Anterior cingulate cortex (tissue), 58 donors: Measurements from ENCODE around the gene ST6GALNAC5.

Experiments
- DNase-seq, 58 donors: peaks; one replicate each; lab custom pipeline; 2025; lab: John Stamatoyannopoulos, UW

The ST6GALNAC5 gene

DNA sequence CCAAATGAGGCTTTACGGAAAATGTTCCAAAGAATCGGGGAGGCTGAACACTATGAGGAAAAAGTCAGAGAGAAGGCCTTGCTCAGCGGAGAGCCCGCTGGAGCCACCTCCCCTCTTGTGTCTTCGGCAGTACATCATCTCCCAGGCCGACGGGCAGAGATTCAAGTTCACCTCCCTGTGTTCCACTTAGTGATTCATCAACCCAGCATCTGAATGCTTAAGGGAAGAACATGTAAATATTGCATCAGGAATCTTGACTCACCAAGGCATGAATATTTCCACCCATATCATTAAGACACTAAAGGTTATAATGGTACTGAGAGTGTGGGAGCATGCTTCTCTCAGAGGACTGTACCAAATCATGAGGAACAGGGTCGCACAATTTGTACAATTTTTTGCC is 172.5 kb downstream of the ST6GALNAC5 start:
- DNase-seq: peak in 25 of 58 donors; percentile 3 to 80 (median 26)

DNA sequence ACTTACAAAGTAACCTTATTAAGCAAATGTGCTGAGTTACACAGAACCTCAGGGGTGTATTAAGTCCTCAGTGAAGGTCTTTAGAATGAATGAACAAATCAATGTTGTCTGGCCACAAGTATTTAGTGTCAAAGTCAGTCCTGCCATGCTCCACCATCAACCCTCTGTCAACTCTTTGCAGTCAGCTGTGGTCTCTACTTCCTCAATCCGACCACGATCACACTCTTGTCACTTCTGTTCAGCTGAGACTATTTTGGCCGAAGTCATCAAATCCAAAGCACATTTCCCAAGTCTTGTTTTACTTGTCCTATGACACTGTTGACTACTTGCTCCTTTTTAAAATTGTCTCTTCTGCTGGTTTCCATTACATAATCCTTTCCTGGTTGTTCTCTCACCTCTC is 173.5 kb downstream of the ST6GALNAC5 start:
- no peak for DNase-seq

DNA sequence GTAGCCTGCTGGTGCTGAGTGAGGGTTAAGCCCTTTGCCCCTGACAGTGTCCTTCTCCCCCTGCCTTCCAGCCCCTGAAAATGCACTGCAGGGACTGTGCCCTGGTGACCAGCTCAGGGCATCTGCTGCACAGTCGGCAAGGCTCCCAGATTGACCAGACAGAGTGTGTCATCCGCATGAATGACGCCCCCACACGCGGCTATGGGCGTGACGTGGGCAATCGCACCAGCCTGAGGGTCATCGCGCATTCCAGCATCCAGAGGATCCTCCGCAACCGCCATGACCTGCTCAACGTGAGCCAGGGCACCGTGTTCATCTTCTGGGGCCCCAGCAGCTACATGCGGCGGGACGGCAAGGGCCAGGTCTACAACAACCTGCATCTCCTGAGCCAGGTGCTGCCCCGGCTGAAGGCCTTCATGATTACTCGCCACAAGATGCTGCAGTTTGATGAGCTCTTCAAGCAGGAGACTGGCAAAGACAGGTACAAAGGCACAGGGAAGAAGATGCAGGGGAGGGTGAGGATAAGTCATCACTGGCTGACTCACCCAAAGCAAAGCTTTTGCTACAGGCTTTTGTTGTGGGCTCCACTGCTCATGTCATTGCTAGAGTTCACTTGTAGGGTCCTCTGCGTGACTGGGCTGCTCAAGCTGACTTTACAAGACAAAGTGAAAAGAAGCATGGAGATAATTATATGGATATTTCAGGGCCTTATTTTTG is 177.0 kb downstream of the ST6GALNAC5 start:
- peak in 1 of 58 donors; percentile 18 for DNase-seq

DNA sequence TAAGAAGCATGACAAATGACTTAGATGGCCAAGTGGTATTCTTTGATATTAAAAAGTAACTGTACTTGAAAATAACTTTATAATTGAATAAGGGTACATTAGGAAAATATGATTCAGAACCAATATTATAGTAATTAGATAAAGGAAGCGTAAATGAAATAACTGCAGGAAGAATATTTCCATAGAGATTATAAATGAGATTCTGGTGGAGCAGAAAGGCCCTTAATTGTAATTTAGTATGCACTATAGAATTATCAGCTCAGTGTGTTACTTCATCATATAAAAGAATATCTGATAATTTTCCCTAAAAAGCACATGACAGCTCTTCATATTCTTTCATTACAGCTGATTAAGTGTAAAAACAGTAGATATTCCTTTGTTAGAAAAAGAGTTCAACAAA is 180.3 kb downstream of the ST6GALNAC5 start:
- no peak for DNase-seq

DNA sequence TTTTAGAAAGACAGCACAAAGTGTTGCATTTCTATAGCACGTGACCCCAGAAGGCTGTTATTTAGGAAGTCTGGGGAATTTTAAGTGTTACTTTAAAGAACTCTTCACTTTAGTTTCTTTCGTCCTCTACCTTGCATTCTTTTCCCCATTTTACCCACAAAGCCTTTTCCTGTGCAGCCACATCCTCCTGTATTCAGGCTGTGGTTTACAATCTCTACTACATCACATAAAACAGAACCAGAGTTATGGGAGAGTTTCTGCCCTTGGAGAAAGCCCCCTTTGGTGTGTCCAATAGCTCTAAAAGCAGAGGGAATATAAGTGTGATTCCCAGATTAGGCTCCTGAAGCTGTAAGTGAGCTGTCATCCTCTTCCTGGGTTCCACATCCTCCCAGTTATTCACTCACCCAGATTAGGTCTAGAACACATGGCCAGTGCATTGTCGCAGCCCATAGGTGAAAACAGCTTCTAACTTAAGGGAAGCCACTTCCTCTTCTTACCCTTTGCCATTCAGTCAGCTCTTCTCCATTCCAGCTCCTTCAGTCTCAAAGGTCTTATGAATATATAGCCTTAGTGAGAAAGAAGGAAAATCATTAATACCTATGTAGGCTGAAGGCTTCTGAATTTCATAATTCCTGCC is 180.8 kb downstream of the ST6GALNAC5 start:
- DNase-seq: no peak

DNA sequence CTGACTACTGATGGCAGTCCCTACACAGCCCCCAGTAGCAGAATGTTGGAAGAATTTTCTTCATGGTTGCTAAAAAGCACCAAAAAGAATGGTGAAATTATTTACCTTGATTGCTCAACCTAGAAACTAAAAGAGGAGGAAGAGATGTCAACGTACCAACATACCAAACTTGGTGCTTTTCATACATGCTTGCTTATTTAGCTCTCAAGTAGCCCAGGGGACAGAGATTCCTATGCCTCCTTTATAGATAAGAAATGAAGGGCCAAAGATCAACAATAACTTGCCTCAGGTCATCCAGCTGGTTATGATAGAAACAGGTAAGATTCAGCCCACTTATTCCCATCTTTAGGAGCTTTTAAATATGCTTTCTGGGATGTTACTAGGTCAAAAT is 181.3 kb downstream of the ST6GALNAC5 start:
- no peak for DNase-seq

DNA sequence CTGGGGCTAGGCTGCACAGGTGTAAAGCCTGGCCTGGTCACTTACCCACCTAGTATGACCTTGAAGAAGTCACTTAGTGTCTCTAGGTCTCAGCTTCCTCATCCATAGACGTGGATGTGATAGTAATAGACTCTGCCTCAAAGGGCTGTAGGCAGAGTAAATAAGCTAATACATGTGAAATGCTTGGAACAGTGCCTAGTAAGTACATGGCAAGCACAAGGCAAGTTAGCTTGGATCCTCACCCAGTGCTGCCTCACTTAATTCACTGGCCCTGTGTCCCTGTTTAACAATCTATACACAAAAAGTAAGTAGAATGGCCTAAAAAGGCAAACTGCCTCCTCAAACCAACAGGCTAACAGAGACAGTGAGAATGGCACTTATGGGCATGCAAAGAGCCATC is 184.1 kb downstream of the ST6GALNAC5 start:
- DNase-seq: no peak

DNA sequence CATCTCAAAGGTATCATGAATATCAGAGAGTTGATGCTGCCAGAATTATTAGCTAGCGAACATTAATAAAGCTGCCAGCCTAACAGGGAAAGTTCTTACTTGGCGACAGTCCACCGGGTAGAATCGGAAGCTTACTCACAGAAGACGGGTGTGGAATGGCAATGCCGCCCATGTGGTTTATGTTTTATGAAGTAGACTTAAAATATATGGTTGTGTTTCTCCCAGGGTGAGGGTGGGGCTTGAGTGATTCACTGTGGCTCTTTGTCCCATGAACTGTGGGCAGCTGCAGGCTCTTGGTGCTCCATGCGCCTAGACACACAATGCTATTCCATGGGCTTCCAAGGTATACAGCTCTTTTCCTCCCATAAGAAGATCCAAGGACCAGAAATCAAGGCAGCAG is 189.2 kb downstream of the ST6GALNAC5 start:
- no peak for DNase-seq

DNA sequence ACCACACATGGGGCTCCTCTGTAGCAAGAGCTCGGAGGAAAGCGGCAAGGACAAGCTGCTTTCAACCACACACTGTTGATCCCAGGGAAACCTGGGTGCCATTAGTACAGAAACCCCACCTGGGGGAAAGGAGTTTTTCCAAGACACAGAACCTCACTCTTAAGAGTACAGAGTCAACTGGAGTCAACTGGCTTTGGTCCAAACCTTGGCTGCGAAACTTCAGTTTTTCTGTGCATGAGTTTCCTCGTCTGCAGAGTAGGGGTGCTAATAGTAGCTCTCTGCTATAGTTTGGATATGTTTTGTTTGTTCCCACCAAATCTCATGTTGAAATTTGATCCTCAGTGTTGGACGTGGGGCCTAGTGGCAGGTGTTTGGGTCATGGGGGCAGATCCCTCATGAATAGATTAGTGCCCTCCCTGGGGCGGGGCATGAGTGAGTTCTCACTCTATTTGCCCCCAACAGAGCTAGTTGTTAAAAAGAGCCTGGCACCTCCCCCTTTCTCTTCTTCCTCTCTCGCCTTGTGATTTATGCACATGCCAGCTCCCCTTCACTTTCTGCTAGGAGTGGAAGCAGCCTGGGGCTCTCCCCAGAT is 190.8 kb downstream of the ST6GALNAC5 start:
- DNase-seq: no peak

DNA sequence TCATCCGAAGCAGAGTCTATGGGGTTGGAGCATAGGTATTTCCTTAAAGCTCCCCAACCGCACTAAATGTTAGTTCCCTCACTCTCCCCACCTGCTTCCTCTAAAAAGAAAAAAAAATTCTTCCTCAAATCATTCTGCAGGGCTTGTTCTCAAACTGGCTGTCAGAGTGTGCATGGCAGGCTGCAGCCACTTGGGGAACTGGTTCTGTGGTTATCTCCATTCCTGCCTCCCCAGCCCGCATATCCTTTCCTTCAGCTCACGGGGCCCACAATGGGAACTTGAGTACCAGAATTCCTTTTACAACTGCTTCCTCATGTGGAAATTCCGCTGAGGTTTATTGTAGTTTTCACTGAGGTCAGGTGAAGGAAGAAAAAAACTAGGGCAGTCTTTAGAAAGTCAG is 192.7 kb downstream of the ST6GALNAC5 start:
- DNase-seq: no peak

DNA sequence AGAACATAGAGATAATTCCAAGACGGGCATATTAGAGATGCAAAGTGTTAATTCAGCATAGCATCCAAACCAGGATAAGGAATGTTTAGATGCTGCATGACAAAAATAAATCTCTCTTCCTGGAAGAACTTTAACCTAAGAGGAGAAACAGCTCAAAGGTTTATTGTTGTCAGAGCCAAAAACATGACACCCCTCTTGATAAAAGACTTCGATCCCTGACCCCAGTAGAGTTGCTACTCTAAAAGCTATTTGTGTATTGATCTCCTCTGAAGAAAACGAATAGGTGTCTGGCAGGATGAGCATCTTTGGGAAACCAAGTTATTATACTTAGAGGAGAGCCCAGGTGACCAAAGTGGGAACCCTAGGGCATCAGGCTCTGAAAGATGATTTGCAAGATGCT is 193.9 kb downstream of the ST6GALNAC5 start:
- no peak for DNase-seq

DNA sequence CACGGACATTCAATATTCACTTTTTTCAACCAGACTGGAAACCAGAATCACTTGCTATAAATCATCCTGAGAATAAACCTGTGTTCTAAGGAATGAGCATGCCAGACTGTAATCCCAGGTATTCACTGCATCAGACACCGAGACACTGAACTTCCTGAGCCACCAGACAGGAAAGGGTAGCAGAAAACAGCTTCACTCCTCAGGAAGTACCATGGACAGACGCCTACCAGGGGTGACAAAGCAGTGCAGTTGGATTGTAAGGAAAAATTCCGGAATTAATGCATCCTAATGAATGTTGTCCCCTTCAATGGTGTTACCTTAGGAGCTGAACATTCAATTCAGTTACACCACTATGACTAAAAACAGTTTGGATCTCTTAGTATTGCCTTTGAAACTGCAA is 195.8 kb downstream of the ST6GALNAC5 start:
- DNase-seq: no peak

DNA sequence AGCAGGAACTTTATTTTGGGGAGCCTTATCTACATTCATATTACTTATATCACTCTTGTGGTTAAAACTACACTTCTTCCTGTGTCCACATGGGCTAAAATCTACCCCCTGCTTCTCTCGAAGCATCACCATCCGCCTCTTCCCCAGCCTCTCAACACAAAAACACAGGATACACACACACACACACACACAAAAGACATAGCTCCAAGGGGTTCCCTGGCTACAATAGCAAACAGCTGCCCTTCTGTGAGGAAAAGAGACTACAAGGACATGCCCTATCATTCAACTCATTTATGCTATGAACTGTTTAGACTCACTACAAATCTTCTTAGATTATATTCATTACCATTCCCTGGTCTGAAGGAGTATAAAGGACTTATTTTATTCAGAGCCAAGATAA is 197.0 kb downstream of the ST6GALNAC5 start:
- DNase-seq: no peak

DNA sequence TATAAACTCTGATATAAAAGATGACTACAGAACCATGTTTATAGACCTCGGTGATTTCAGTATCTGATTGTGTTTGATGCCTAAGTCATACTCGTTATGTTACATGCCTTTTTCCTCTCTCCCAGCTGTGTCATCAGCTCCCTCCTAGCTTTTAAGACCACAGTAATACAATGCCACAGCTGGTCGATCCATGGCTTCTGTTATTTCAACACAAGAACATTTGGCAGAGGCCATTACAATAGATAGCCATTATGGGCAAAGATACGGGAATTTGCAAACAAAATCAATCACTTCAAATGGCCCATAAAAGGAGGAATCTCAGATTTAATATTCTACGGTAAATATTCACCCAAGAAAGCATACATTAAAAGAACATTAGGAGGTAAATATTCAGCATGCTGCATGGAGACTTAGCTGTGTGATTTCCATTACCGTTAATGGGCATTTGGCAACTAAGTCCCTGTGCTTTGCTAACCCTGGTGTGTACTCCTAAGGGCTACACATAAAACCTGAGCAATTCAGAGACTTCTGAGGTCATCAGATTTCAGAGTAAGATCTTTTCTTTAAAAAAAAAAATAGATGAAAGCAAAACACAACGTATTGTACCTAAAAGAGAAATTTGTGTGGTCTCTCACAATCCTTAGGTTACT is 198.5 kb downstream of the ST6GALNAC5 start:
- DNase-seq: no peak

DNA sequence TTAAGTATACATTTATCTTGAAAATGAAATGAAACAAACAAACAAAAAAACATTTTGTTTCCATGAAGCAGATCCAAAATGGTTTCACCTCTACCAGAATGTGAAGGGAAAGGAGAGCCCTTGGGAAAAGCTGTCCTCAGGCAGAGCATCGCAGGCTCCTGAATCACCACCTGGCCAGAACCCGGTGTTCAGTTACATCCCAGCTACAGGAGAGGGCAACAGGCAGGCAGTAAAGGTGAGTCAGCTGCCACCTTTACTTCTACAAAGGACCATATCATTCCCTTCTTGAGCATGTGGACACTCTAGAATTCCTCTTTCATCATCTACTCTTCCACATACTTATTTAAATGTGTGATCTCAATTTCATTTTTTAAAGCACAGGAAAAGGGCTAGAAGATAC is 200.7 kb downstream of the ST6GALNAC5 start:
- DNase-seq: no peak

DNA sequence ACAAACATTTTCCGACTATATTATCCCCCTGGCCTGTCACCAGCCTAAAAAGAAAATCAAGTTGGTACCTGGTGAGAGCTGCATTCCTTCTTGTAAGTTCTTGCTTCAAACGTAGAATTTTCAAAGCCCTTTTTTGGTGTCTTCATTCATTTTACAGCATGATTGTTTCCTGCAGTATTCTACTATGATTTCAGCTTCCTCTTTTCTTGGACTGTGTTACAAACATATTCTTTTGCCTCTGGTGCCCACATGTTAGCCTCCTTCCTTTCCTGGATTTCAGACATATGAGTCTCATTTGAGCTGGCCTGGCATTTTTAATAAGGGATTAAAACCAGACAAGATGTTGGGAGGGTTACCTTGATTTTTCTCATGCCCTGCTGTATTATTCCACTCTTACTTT is 209.5 kb downstream of the ST6GALNAC5 start:
- no peak for DNase-seq

DNA sequence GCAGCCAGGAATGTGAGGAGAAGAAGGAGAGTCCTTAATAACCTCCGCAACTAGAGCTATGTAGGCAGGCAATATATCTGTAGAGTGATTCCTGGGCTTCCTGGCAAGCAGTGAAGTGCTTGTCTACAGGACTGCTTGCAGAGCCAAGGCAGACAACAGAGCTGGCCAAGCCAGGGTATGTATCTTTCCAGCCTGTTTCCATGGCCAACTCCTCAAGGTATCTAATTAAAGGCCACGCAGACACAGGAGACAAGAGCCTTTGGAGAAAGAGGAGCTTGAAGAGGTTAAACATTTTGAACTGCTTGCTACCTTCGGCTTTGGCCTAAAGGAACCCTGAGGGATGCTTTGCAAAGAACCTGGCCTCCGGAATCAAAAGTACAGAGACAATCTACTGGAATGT is 214.6 kb downstream of the ST6GALNAC5 start:
- no peak for DNase-seq

DNA sequence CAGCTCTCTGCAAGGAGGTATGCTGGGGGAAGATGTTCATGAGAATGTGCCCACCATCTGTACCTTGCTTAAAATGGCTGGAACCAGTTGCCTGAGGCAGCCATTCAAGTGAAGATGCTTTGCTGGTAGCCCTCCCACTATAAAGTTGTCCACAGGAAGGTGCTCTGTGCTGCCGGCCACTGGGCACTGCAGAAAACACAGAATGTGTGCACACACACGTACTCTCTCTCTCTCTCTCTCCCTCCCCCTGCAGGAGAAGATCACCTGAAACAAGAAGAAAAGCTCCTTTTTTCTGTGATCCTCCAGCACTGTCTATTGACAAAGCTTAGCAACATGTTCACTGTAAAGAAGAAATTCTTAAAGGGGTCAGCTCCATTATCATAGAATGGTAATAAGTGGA is 217.2 kb downstream of the ST6GALNAC5 start:
- DNase-seq: no peak

DNA sequence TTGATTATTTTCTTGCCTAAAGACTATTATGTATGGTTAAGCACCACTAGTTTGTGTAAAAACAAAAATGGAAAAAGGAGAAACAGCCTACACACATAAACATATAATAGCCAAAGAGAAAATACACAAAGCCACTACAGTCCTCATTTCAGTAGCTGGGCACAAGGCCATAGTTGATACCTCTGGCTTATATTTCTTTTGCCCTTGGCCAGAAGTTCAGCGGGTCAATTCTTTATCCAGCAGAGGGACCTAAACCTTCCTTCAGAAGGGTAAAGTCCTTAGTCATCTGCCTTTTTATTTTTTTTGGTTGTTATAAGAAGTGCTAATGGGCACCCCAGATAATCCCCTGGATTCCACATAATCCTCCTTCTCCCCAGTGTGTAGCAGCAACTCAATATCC is 217.8 kb downstream of the ST6GALNAC5 start:
- DNase-seq: no peak

DNA sequence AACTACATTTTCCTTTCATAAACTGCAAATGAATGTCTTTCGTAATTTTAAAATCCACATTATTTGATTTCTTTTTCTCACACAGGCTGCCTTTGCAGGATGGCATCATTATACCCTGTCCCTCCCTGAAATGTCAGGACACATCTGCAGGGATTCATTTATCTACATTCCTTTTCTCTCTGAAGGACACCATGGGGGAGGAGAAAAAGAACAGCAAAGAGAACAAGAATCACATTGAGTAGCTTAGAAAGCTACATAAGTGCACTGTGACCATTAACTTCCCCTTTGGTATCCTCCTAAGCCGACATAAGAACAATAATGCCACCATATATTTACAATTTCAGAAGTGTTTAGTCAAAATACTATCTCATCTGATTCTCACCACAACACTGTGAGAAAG is 222.5 kb downstream of the ST6GALNAC5 start:
- no peak for DNase-seq

DNA sequence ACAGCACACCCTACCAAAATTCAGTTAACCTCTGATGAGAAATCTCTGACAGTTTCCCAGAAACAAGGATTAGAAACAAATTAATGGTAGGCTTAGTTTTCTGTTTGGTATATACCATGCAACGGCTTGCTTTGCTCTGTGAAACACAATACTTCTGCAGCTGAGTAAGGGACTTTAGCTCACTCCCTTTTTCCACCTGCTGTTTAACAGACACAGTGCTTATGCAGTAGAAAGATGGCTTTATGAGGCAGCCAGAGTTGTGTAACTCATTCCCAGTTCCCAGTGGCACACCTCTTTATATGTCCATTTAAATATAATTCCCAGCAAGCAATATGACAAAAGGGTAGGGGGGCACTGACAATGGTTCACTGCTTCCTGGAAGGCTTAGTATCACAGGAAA is 228.0 kb downstream of the ST6GALNAC5 start:
- no peak for DNase-seq
